A549 (cell line): Measurements from ENCODE around the gene EFCAB8. TPM values are rescaled to one million over a fixed set of nuclear protein-coding genes. Genes with fewer than 3 reads are reported as not detected.

Source experiments
- ATAC-seq, 2 experiments: fragments of 200-7000 bp in 1 of 2; fragments of >200 bp in 1 of 2; cut with Nextera tagmentation in 1 of 2; cut with Tn5 transposase in 1 of 2; 3 replicates each; pipeline versions ENCODE4 v1.8.0 to v1.9.1; 2018 to 2020; ENCODE audit warnings: mild to moderate bottlenecking in 1 of 2, moderate library complexity in 1 of 2
- CTCF ChIA-PET: fragments of 300-600 bp; sonication (Branson Sonifier 250); formaldehyde crosslinking; extraction: SDS; loops from one replicate; lab custom pipeline; 2021; ENCODE audit warnings: antibody characterized with exemption, inconsistent platforms; lab: Yijun Ruan, JAX
- POLR2A ChIA-PET: fragments of 350-600 bp; formaldehyde crosslinking; extraction: SDS; loops from one replicate; lab custom pipeline; 2021; ENCODE audit warnings: antibody characterized with exemption, inconsistent platforms; lab: Yijun Ruan, JAX
- DNase-seq, 2 experiments: peaks; one replicate each; pipeline versions ENCODE4 v3.0.0 to v3.0.0-alpha.2; 2011 to 2016; ENCODE audit warnings: low read depth in 1 of 2, low spot score in 1 of 2
- FAIRE-seq: peaks from 2 replicates; lab custom pipeline; 2011; peaks lifted over from hg19 to GRCh38; lab: Jason Lieb, UNC
- H3K27ac ChIP-seq, 2 experiments: fragments of >200 bp; sonication (Bioruptor Twin); formaldehyde crosslinking; 3 replicates each; pipeline ENCODE4 v1.5.1; 2016 to 2017
- H3K4me1 ChIP-seq: fragments of >200 bp; sonication (Bioruptor Twin); formaldehyde crosslinking; 3 replicates; pipeline ENCODE4 v1.6.1; 2016
- H3K4me2 ChIP-seq: fragments of >200 bp; sonication (Bioruptor Twin); formaldehyde crosslinking; 3 replicates; pipeline ENCODE4 v1.6.1; 2016
- H3K4me3 ChIP-seq: fragments of >200 bp; sonication (Bioruptor Twin); formaldehyde crosslinking; 3 replicates; pipeline ENCODE4 v1.5.1; 2016
- H3K9me3 ChIP-seq: fragments of >200 bp; sonication (Bioruptor Twin); formaldehyde crosslinking; 3 replicates; pipeline ENCODE4 v1.6.1; 2016
- CBX2 ChIP-seq: fragments of 200-600 bp; sonication (generic); IDR thresholded peaks from 2 replicates; pipeline ENCODE4 v1.6.1; 2016; ENCODE audit warnings: low read depth, mild to moderate bottlenecking, borderline replicate concordance
- CHD4 ChIP-seq: fragments of 200-600 bp; sonication (generic); IDR thresholded peaks from 2 replicates; pipeline ENCODE4 v1.6.1; 2016; ENCODE audit warnings: antibody characterized with exemption, mild to moderate bottlenecking, borderline replicate concordance
- CTCF ChIP-seq: fragments of >200 bp; sonication (Bioruptor Twin); formaldehyde crosslinking; IDR thresholded peaks from 3 replicates; pipeline ENCODE4 v1.5.1; 2016
- E2F6 ChIP-seq: IDR thresholded peaks from 2 replicates; pipeline ENCODE4 v1.6.1; 2012; ENCODE audit warnings: low read depth, borderline replicate concordance
- EHF ChIP-seq: fragments of 250-450 bp; sonication (Bioruptor Pico); IDR thresholded peaks from 2 replicates; pipeline ENCODE4 v1.5.0; 2020; ENCODE audit warnings: mild to moderate bottlenecking
- EHMT2 ChIP-seq: fragments of 200-600 bp; sonication (generic); IDR thresholded peaks from 2 replicates; pipeline ENCODE4 v1.6.1; 2016; ENCODE audit warnings: antibody characterized with exemption, low read depth, mild to moderate bottlenecking, moderate library complexity
- EP300 ChIP-seq, 2 experiments: fragments of >200 bp; sonication (Bioruptor Twin); formaldehyde crosslinking; IDR thresholded peaks; 2 replicates in 1 of 2; 3 replicates in 1 of 2; pipeline ENCODE4 v1.6.1; 2016 to 2017
- FOSB ChIP-seq: fragments of 250-450 bp; sonication (Bioruptor Pico); IDR thresholded peaks from 2 replicates; pipeline ENCODE4 v1.5.0; 2020; ENCODE audit warnings: mild to moderate bottlenecking, moderate library complexity
- HDAC2 ChIP-seq: fragments of 200-600 bp; sonication (generic); IDR thresholded peaks from 2 replicates; pipeline ENCODE4 v1.6.1; 2016
- HEYL ChIP-seq: fragments of 250-450 bp; sonication (Bioruptor Pico); IDR thresholded peaks from 2 replicates; pipeline ENCODE4 v1.8.0; 2021; ENCODE audit warnings: mild to moderate bottlenecking, moderate library complexity
- HMGXB4 ChIP-seq: fragments of 250-450 bp; sonication (Bioruptor Pico); IDR thresholded peaks from 2 replicates; pipeline ENCODE4 v1.5.0; 2021; ENCODE audit warnings: mild to moderate bottlenecking, moderate library complexity, borderline replicate concordance
- HOXA7 ChIP-seq: fragments of 250-450 bp; sonication (Bioruptor Pico); IDR thresholded peaks from 2 replicates; pipeline ENCODE4 v1.5.0; 2020; ENCODE audit warnings: mild to moderate bottlenecking, moderate library complexity
- JUNB ChIP-seq: fragments of >200 bp; sonication (Bioruptor Twin); formaldehyde crosslinking; IDR thresholded peaks from 2 replicates; pipeline ENCODE4 v1.6.1; 2016
- KDM5A ChIP-seq: fragments of 200-600 bp; sonication (generic); IDR thresholded peaks from 2 replicates; pipeline ENCODE4 v1.6.1; 2016; ENCODE audit warnings: antibody characterized with exemption, mild to moderate bottlenecking
- MAFK ChIP-seq: fragments of 450-650 bp; IDR thresholded peaks from 2 replicates; pipeline ENCODE4 v1.6.1; 2014; ENCODE audit not compliant: partially characterized antibody
- MAX ChIP-seq: IDR thresholded peaks from 2 replicates; pipeline ENCODE4 v1.6.1; 2012
- NPAS2 ChIP-seq: fragments of 250-450 bp; sonication (Bioruptor Pico); IDR thresholded peaks from 2 replicates; pipeline ENCODE4 v1.8.0; 2022; ENCODE audit warnings: mild to moderate bottlenecking, moderate library complexity, borderline replicate concordance
- NR3C1 ChIP-seq: fragments of >200 bp; sonication (Bioruptor Twin); formaldehyde crosslinking; IDR thresholded peaks from 3 replicates; pipeline ENCODE4 v1.6.1; 2017
- RNF2 ChIP-seq: fragments of 200-600 bp; sonication (generic); IDR thresholded peaks from 2 replicates; pipeline ENCODE4 v1.6.1; 2016; ENCODE audit warnings: low read depth, mild to moderate bottlenecking, antibody characterized with exemption, moderate library complexity, borderline replicate concordance
- SREBF2 ChIP-seq: fragments of 450-650 bp; IDR thresholded peaks from 2 replicates; pipeline ENCODE4 v1.6.1; 2014; ENCODE audit warnings: mild to moderate bottlenecking, moderate library complexity
- TFCP2L1 ChIP-seq: fragments of 250-450 bp; sonication (Bioruptor Pico); IDR thresholded peaks from 2 replicates; pipeline ENCODE4 v1.5.0; 2021; ENCODE audit warnings: mild to moderate bottlenecking
- ZC3H11A ChIP-seq: fragments of 450-650 bp; IDR thresholded peaks from 2 replicates; pipeline ENCODE4 v1.6.1; 2014; ENCODE audit warnings: antibody characterized with exemption, mild to moderate bottlenecking
- ZFP36 ChIP-seq: fragments of 450-650 bp; IDR thresholded peaks from 2 replicates; pipeline ENCODE4 v1.6.1; 2014; ENCODE audit warnings: borderline replicate concordance; ENCODE audit not compliant: partially characterized antibody
- WGBS: methylation state at CpG from one replicate; pipeline ENCODE4 v1.1.6; 2017; ENCODE audit errors: missing lambda C conversion rate; 5-methylcytosine and 5-hydroxymethylcytosine counted together
- polyA plus RNA-seq, 4 experiments: library from polyadenylated mRNA; depleted of rRNA in 3 of 4; stranded (reverse); fragments of >200 nt; fragmentation: RNase III in 1 of 4; extraction: RNeasy Plus Mini Kit Qiagen cat#74134 plus additional on column Dnase treatment in 1 of 4; gene quantifications; 2 replicates in 3 of 4; 3 replicates in 1 of 4; pipeline ENCODE4 v1.2.3, GENCODE V29; 2011 to 2017

EFCAB8 gene
- polyA plus RNA-seq, 2 of the 4 experiments (the other 2 are of a cell fraction) = not detected

DNA sequence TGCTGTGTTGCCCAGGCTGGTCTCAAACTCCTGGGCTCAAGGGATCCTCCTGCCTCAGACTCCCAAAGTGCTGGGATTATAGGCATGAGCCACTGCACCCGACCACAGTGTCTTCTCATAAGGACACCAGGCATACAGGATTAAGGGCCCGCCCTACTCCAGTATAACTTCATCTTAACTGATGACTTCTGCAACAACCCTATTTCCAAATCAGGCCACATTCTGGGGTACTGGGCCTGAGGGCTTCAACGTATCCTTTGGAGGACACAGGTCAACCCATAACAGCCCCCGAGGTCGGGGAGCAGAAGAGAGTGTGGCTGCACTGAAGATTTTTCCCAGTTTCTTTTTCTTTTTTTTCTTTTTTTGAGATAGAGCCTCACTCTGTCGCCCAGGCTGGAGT lies 105.9 kb downstream of the EFCAB8 start:
- TF ChIP-seq HOXA7 (CRISPR knock-in tag) (no peak), JUNB (no peak), CTCF (no peak), NPAS2 (CRISPR knock-in tag) (no peak), EHF (CRISPR knock-in tag) (no peak), TFCP2L1 (CRISPR knock-in tag) (no peak), ZC3H11A (no peak), CHD4 (no peak), FOSB (no peak), HDAC2 (no peak), HMGXB4 (CRISPR knock-in tag) (no peak), RNF2 (no peak)
- POLR2A ChIA-PET = no interaction called here

GRCh38 chr20:32965115-32965514 lies 106.4 kb downstream of the EFCAB8 start:
- Histone ChIP-seq H3K4me3 (no peak overlapping the region), H3K27ac (no peak overlapping the region)
- ATAC-seq (no peak), FAIRE-seq (no peak), DNase-seq (no peak)
- 51% methylated on average over 8 of the region's 8 CpGs for WGBS
- POLR2A ChIA-PET = no interaction called here
- TF ChIP-seq E2F6 (no peak), EP300 (IDR thresholded peaks at IDR 0.05) (no peak), CBX2 (no peak), JUNB (no peak), HEYL (CRISPR knock-in tag) (no peak), NR3C1 (no peak), MAX (no peak), KDM5A (no peak), EHMT2 (no peak), ZFP36 (no peak), MAFK (no peak), SREBF2 (no peak)
- TF ChIP-seq, all 56 proteins: peak for 0
- CTCF ChIA-PET = interaction anchor here (1.4 kb wide), 1 partner anchor 19 kb away, joined by 5 read pairs; no protein-coding TSS in a partner anchor
- Histone ChIP-seq H3K4me2 (no peak overlapping the region), H3K9me3 (no peaks in the 10 kb centered on the region), H3K4me1 (no peaks in the 10 kb centered on the region)

More for the DNA sequence above, 105.9 kb downstream of the EFCAB8 start:
- FAIRE-seq (no peak), DNase-seq (no peak), ATAC-seq (no peak)
- no peak overlapping the region for H3K27ac ChIP-seq
- H3K4me3 ChIP-seq = no peak overlapping the region
- no peaks in the 10 kb centered on the region for H3K4me1 ChIP-seq
- no peaks in the 10 kb centered on the region for H3K9me3 ChIP-seq
- WGBS = 48% methylated on average over 6 of the region's 6 CpGs
- CTCF ChIA-PET = no interaction called here
- H3K4me2 ChIP-seq = no peak overlapping the region
